IPS DF 19.7 (cell line): ENCODE results near the gene PCDHB10.
A peak's percentile ranks its signal among the peaks of the same experiment; 100 is the strongest.
"Not testable (repeated sequence)": the region's sequence is repeated elsewhere in the genome, so short reads cannot be mapped to it uniquely, and the experiment has no call there.

Experiments
- DNase-seq: peaks from one replicate; pipeline ENCODE4 v3.0.0-alpha.2; 2013; ENCODE audit warnings: low read depth, low spot score

Gene PCDHB10

GRCh38 chr5:141186897-141187512 is 5.1 kb upstream of the PCDHB10 start, which contains the start of gene PCDHB9:
Gene PCDHB9 (plus strand): TSS chr5:141187161. CDS start chr5:141187319, 158 bp downstream.
- DNase-seq = no peak

- DNase-seq = not testable (repeated sequence)
Measured at GRCh38 chr5:141188682-141189081, 3.5 kb upstream of the PCDHB10 start.

GRCh38 chr5:141189131-141189530 is 3.0 kb upstream of the PCDHB10 start:
- not testable (repeated sequence) for DNase-seq

- not testable (repeated sequence) for DNase-seq
Measured at GRCh38 chr5:141194332-141194731, 2.2 kb downstream of the PCDHB10 start.

- no peak for DNase-seq
Measured at GRCh38 chr5:141196363-141196762, 4.2 kb downstream of the PCDHB10 start.

GRCh38 chr5:141199359-141200235 is 7.4 kb downstream of the PCDHB10 start, which contains the start of gene PCDHB11:
Gene PCDHB11 (plus strand): TSS chr5:141199627. CDS start chr5:141199775, 148 bp downstream.
- DNase-seq = no peak

GRCh38 chr5:141201126-141201525 is 9.0 kb downstream of the PCDHB10 start:
- DNase-seq = not testable (repeated sequence)

- DNase-seq = not testable (repeated sequence)
Measured at GRCh38 chr5:141201646-141202045, 9.5 kb downstream of the PCDHB10 start.

GRCh38 chr5:141208478-141208877 is 16.3 kb downstream of the PCDHB10 start, which contains the start of gene PCDHB12:
Gene PCDHB12 (plus strand): TSS chr5:141208719. CDS start chr5:141208908, 189 bp downstream.
- DNase-seq = no peak

- not testable (repeated sequence) for DNase-seq
Measured at GRCh38 chr5:141210281-141210680, 18.1 kb downstream of the PCDHB10 start.

GRCh38 chr5:141210849-141211248 is 18.7 kb downstream of the PCDHB10 start:
- DNase-seq = not testable (repeated sequence)

GRCh38 chr5:141213656-141214339 is 21.6 kb downstream of the PCDHB10 start, which contains the start of gene PCDHB13:
Gene PCDHB13 (plus strand): TSS chr5:141213919. CDS start chr5:141214124, 205 bp downstream.
- not testable (repeated sequence) for DNase-seq

- not testable (repeated sequence) for DNase-seq
Measured at GRCh38 chr5:141214583-141214982, 22.4 kb downstream of the PCDHB10 start.

GRCh38 chr5:141215504-141215903 is 23.4 kb downstream of the PCDHB10 start:
- DNase-seq = not testable (repeated sequence)

- DNase-seq = not testable (repeated sequence)
Measured at GRCh38 chr5:141216035-141216434, 23.9 kb downstream of the PCDHB10 start.

- DNase-seq = peak; percentile 77
Measured at GRCh38 chr5:141223112-141223783, 31.1 kb downstream of the PCDHB10 start, which contains the start of gene PCDHB14. Gene PCDHB14 (plus strand): TSS chr5:141223343. CDS start chr5:141223506, 163 bp downstream.

GRCh38 chr5:141224844-141225243 is 32.7 kb downstream of the PCDHB10 start:
- DNase-seq = not testable (repeated sequence)

GRCh38 chr5:141225421-141225820 is 33.3 kb downstream of the PCDHB10 start:
- not testable (repeated sequence) for DNase-seq

GRCh38 chr5:141234109-141234667 is 42.0 kb downstream of the PCDHB10 start:
- DNase-seq = no peak

- not testable (repeated sequence) for DNase-seq
Measured at GRCh38 chr5:141235922-141236321, 43.8 kb downstream of the PCDHB10 start.
